GM12892 (cell line): ENCODE measurements around the gene SCCPDH.

Experiments
- POLR2A ChIP-seq: IDR thresholded peaks from 2 replicates; pipeline ENCODE4 v1.6.1; 2011; ENCODE audit warnings: low read depth, low read length, control low read depth
- POLR2AphosphoS5 ChIP-seq: IDR thresholded peaks from 2 replicates; pipeline ENCODE4 v1.6.1; 2011; ENCODE audit warnings: low read depth, low read length, control low read depth
- TAF1 ChIP-seq: IDR thresholded peaks from 2 replicates; pipeline ENCODE4 v1.6.1; 2011; ENCODE audit warnings: low read depth, mild to moderate bottlenecking, control low read depth, low read length, borderline replicate concordance

DNA sequence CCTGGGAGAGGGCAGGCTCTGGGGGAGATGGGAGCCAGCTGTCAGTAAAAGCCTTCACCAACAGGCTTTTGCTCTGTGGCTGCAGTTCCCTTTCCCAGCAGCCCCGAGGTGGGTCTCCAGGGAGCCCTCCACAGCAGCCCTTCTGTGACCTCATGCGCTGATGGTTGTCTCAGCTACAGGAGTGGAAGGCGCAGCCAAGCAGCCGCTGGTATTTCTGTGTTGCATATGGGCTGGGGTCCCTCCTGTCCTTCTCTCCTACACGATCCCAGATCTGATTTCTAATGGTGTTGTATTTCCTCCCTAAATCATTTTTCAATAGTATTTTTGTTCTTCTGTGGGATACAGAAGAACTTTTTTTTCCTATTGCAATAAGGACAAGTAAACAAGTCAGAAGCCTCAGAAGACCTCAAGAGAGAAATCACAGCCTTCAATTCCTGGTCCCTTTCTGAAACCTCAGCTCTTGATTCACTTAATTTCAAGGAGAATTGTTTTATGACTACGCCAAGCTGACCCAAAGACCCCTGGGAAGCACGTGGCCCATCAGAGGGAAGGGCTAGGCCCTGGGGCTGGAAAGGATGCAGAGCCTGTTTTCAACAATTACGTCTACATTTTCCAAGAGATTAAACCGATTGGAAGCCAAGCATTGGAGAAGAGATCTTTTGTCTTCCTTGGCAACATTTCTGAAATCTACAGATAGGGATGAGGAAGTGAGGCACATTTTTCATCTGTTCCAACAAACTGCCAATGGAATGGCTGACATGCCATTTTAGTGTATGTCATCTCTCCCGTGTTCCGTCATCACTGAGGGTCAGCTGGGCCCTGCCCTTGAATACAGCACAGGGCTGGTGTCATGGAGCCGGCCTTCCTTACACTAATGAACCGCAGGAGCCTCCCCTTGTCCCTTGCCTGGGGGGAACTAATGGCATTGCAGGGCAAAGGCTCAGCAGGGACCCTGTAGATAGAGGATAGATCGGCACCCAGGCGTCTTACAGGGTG, 42.0 kb upstream of the SCCPDH start:
- TF ChIP-seq POLR2A (no peak), POLR2AphosphoS5 (no peak), TAF1 (no peak)
